Lower leg skin (tissue), 4 donors: ENCODE data around the gene SPI1. TPM values are rescaled to one million over a fixed set of nuclear protein-coding genes. Genes with fewer than 3 reads are reported as not detected.

ENCODE experiments used
- DNase-seq, 2 donors: peaks; one replicate each; pipeline ENCODE4 v3.0.0-alpha.2; 2019; ENCODE audit warnings: low spot score in 2 of 2
- H3K4me3 ChIP-seq: fragments of 200-600 bp; sonication (generic); 2 replicates; pipeline ENCODE4 v1.5.1; 2017; ENCODE audit warnings: mild to moderate bottlenecking, low read depth; ENCODE audit not compliant: poor library complexity, severe bottlenecking
- POLR2A ChIP-seq, 2 donors: fragments of 450-650 bp; IDR thresholded peaks; one replicate each; pipeline ENCODE4 v1.6.1; 2016 to 2017; ENCODE audit warnings: antibody characterized with exemption in 2 of 2, mild to moderate bottlenecking in 1 of 2, moderate library complexity in 1 of 2
- WGBS, 2 donors: methylation state at CpG; one replicate each; pipeline ENCODE4 v1.1.5; 2018; 5-methylcytosine and 5-hydroxymethylcytosine counted together
- intact Hi-C: fragments of 100-400 bp; cut with DNase I; formaldehyde crosslinking; loops from one replicate; pipeline ENCODE4 v1.15.0; 2023; ENCODE audit warnings: low total_unique reads
- total RNA-seq, 4 donors: library from RNA; depleted of rRNA; stranded (reverse); fragments of >200 nt; gene quantifications; one replicate each; pipeline ENCODE4 v1.1.0, GENCODE V29; 2016
- TF ChIP-seq, protein P1 (sequence below), 3 donors: fragments of 450-650 bp; IDR thresholded peaks; one replicate each; pipeline ENCODE4 v1.5.1; 2016; ENCODE audit warnings: antibody characterized with exemption in 3 of 3, mild to moderate bottlenecking in 3 of 3, moderate library complexity in 2 of 3

Gene SPI1
- total RNA-seq, 4 donors from 2014 or later = 7.7 to 13.4 (median 10.6) TPM

DNA sequence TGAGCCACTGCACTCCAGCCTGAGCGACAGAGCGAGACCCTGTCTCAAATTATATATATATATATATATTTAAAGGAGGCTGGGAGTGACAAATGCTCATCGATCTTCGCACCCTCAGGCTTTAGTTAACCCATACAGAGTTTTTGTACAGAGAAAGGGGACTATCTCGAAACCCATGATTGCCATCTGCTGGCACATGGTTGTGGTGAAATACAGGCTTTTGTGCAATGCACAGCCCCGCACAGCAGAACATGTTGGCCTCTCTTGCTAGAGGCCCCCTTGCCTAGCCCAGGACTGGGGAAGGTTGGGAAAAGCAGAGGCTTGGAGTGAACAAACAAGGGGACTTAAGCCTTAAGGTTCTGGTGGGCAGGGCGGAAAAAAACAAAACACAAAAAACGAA lies 29.5 kb downstream of the SPI1 start:
- TF ChIP-seq, protein P1, sequence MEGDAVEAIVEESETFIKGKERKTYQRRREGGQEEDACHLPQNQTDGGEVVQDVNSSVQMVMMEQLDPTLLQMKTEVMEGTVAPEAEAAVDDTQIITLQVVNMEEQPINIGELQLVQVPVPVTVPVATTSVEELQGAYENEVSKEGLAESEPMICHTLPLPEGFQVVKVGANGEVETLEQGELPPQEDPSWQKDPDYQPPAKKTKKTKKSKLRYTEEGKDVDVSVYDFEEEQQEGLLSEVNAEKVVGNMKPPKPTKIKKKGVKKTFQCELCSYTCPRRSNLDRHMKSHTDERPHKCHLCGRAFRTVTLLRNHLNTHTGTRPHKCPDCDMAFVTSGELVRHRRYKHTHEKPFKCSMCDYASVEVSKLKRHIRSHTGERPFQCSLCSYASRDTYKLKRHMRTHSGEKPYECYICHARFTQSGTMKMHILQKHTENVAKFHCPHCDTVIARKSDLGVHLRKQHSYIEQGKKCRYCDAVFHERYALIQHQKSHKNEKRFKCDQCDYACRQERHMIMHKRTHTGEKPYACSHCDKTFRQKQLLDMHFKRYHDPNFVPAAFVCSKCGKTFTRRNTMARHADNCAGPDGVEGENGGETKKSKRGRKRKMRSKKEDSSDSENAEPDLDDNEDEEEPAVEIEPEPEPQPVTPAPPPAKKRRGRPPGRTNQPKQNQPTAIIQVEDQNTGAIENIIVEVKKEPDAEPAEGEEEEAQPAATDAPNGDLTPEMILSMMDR (IDR thresholded peaks at IDR 0.05) = no peak
- no peak for TF ChIP-seq POLR2A (IDR thresholded peaks at IDR 0.05)
- WGBS, 2 donors = 58 to 73% methylated on average over 8 of the region's 8 CpGs
- intact Hi-C loops = no loop called here
- no peak overlapping the region for H3K4me3 ChIP-seq
- no peak for DNase-seq

DNA sequence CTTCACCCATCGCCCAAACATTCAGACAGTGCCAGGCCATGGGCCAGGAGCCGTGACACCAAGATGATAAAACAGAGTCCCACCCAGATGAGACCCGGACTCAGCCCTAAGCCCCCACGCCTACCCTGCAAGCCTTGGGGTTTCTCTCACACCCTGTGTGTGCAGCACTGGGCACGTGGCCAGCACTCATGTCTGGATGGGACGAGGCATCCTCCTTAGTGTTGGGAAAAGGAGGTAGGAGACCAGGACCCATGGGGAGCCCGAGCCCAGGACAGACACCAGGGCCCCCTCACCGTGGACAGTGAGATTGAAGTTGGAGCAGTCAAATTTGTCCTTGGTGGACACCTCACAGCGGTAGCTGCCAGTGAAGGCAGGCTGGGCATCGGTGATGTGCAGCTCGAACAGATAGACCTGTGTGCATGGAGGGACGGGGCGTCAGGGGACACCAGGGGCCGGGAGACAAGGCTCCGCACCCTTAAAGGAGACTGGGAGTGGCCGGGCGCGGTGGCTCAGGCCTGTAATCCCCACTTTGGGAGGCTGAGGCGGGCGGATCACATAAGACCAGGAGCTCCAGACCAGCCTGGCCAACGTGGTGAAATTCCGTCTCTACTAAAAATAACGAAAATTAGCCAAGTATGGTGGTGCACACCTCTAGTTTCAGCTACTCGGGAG lies 30.1 kb downstream of the SPI1 start:
- intact Hi-C loops = no loop called here
- no peak overlapping the region for H3K4me3 ChIP-seq
- TF ChIP-seq POLR2A (IDR thresholded peaks at IDR 0.05) = no peak
- TF ChIP-seq, protein P1 (IDR thresholded peaks at IDR 0.05) = no peak
- WGBS, 2 donors = 76 to 80% methylated on average over 24 of the region's 24 CpGs
- no peak for DNase-seq

DNA sequence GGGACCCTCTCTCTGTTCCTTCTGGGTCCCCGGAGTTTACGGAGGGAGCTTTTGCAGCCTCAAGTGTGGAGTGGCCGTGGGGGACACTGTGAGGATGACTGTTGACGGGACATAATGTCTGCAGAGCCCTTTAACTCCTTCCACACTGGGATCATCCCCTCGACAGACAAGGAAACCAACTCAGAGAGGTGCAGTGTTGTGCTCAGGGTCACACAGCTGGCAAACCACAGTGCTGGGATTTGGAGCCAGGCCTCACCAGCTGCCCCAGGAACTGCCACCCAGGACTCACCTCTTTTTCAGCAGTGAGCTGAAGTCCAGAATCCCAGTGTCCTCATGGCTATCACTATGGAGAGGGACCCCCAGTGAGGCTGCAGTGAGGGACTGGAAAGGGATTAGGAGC lies 31.2 kb downstream of the SPI1 start:
- H3K4me3 ChIP-seq = no peak overlapping the region
- 73 to 85% methylated on average over 5 of the region's 5 CpGs for WGBS, 2 donors
- DNase-seq = no peak
- TF ChIP-seq, protein P1 (IDR thresholded peaks at IDR 0.05) = no peak
- no peak for TF ChIP-seq POLR2A (IDR thresholded peaks at IDR 0.05)
- intact Hi-C loops = no loop called here

DNA sequence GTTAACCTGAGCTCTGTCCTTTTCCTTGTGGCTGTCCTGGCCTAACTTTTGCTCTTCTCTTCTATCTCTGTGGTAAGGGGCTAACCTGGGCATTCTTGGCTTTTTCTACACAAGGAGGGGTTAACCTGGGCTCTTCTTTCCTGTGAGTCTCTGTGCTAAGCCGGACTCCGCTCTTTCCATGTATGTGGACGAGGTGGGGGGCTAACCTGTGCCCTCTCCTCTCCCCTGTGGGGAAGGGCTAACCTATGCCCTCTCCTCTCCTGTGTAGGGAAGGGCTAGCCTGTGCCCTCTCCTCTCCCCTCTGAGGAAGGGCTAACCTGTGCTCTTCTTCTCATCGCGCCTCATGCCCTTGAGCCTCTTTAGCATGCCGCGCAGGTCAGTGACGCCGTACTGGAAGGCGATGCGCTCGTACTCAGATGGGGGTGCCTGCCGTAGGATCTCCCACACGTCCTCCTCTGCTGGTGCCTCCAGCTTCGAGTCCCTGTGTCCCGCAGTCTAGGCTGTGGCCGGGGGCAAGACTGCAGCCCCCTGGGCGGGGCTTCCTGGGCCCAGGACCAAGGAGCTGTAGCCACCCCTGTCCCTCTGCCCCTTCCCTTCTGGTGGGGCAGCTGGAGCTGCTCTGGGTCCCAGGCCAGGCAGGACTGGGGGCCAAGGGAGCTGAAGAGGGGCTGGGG lies 32.3 kb downstream of the SPI1 start:
- DNase-seq = no peak
- TF ChIP-seq, protein P1 (IDR thresholded peaks at IDR 0.05) = no peak
- no peak for TF ChIP-seq POLR2A (IDR thresholded peaks at IDR 0.05)
- H3K4me3 ChIP-seq = no peak overlapping the region
- 89 to 90% methylated on average over 17 to 18 of the region's 18 CpGs for WGBS, 2 donors
- intact Hi-C loops = no loop called here

DNA sequence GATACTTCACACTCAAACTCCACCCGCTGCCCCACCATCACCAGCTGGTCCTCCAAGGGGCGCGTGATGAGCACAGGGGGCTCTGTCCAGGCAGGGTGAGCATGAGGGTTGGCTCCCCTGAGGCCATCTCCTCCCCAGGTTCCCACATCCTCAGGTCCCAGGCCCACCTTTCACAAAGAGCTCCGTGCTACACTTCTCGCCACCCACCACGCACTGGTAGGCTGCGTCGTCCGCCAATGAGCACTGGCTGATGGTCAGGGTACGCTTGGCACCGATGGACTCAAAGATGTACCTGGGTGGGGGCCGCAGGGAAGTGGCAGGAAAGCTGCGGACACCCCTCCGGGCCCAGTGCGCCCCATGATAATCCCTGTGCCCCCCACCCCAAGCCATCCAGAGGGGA lies 35.5 kb downstream of the SPI1 start:
- no peak for DNase-seq
- 96 to 97% methylated on average over 15 of the region's 15 CpGs for WGBS, 2 donors
- TF ChIP-seq, protein P1 (IDR thresholded peaks at IDR 0.05) = no peak
- no peak for TF ChIP-seq POLR2A (IDR thresholded peaks at IDR 0.05)
- intact Hi-C loops = no loop called here
- no peak overlapping the region for H3K4me3 ChIP-seq
